ENCODE measurements around the gene LIPJ.

LIPJ gene

GRCh38 chr10:88594482-88594881, 7.9 kb downstream of the LIPJ start:
- DNase-seq (ENCODE audit: low read depth, low spot score), result no peak

DNA sequence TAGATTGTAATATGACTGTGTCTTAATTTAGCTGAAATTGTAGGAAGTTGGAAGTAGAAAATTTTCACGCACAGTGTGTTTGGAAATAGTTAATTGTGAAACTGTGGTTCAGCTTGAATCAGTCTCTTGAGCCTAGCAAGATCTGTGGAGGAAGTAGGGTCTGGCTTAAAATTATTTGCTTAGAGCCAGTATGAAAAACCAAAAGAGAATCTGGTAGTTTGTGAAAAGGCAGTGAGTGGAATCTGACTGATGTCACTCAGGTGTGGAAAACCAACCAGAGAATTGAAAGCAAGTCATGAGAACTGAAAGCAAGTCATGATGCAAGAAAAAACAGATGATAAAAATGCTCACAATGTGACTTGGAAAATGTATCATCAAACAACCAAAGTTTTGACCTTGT, 11.5 kb downstream of the LIPJ start:
- no peak for DNase-seq (ENCODE audit: low read depth, low spot score)

DNA sequence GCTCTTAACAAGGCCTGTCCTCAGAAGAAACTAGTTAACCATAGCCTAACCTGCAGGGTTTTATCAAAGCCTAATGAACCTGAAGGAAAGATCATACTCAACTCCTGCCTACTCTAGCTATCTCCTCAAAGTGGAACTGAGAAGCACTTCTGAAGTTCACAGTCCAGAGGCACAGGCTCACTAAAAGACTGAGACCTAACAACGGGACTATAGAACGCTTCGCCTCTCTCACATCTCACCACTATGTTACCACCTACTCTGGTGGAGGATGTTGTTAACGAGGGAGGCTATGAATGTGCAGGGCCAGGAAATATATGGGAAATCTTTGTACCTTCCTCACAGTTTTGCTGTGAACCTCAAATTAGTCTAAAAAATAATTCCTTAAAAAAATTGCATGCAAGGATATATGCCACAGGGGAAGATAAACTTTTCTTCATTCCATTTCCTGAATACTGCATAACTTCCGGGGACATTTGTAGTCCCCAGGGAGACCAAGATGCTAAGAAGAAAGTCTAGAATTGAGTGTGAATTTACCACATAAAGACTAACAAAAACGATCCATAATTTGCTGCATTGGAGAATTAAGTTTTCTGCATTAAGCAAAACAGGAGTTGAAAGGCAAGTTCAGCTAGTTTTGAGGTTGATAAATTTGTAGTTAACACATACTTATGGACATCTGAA, 21.6 kb downstream of the LIPJ start:
- no peak for DNase-seq (ENCODE audit: low read depth, low spot score)

GRCh38 chr10:88608780-88609179, 22.2 kb downstream of the LIPJ start:
- peak; percentile 7 for DNase-seq (ENCODE audit: low read depth, low spot score)

- DNase-seq (ENCODE audit: low read depth, low spot score), result no peak
Observed at GRCh38 chr10:88616250-88616977, 29.9 kb downstream of the LIPJ start.

- DNase-seq (ENCODE audit: low read depth, low spot score), result no peak
Observed at GRCh38 chr10:88617772-88618300, 31.3 kb downstream of the LIPJ start.

DNA sequence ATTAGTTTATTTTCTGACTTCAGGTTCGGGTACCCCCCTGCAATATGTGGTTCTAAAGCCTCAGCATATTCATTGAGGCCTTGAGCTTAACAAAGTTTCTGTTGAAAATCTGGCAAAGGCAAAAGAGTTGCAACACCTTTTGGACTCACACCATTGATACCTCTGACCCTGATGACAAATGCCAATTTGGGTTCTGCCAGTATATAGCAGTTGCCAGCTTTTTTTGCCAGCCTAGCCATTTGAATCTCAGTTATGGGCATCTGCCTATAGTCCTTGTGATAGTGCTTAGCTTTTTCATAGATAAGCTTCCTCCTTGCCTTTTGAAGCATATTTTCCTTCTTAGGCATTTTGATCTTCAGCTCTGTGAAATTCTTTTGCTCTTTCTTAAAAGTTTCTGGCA, 31.9 kb downstream of the LIPJ start:
- no peak for DNase-seq (ENCODE audit: low read depth, low spot score)

GRCh38 chr10:88620441-88620840, 33.9 kb downstream of the LIPJ start:
- no peak for DNase-seq (ENCODE audit: low read depth, low spot score)

DNA sequence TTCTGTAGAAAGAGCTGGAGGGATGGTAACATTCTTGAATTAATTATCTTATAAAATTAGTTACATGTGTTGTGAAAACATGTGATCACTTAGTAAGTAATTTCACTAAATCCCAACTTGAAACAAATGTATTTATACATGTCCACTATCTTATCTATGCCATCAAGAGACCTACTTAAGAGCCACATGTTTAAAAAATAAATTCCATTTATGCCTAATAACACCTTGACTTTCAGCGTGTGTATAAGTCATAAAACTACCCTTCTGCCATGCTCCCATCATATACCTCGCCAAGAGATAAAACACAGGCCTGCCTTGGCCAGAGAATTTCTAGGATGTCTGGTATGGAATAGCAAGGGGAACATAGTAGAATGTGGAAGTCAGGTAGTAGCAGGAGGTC, 37.3 kb downstream of the LIPJ start:
- no peak for DNase-seq (ENCODE audit: low read depth, low spot score)

- no peak for DNase-seq (ENCODE audit: low read depth, low spot score)
Observed at GRCh38 chr10:88624840-88625239, 38.3 kb downstream of the LIPJ start.

DNA sequence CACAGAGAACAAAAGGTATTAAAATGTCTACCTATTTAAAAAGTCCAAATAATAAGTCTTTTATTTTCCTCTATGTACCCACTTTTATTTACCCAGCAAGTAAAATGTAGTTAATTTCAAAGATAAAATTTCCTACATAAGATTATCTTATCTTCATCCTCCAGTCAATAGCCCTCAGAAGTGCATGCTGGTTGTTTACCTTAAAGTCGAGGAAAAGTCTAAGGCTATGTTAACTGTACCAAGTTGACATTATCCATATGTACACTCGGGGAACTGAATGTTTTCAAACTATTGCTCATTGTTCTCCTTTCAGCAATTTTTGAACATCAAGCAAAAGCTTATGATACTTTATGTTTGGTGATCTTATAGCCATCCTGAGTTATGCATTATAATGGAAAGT, 53.6 kb downstream of the LIPJ start:
- DNase-seq (ENCODE audit: low read depth, low spot score), result no peak

DNA sequence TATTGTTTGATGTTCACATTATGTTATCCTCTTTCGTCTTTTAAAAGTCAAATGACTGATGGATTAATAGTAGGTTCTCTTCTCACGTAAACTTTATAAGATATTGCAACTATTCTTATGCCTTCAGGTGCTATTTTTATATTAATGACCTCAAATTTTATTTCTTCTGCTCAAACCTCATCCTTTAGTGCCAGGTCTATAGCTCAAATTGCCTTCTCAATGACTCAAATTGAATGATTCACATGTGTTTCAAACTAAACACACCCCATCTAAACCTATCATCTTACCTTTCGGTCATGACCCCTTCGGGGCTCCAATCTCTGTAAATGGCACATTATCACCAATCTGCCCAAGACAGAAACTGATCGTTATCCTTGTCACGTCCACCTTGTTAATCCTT, 55.6 kb downstream of the LIPJ start:
- DNase-seq (ENCODE audit: low read depth, low spot score), result no peak

- DNase-seq (ENCODE audit: low read depth, low spot score), result no peak
Observed at GRCh38 chr10:88642963-88643362, 56.4 kb downstream of the LIPJ start.

DNA sequence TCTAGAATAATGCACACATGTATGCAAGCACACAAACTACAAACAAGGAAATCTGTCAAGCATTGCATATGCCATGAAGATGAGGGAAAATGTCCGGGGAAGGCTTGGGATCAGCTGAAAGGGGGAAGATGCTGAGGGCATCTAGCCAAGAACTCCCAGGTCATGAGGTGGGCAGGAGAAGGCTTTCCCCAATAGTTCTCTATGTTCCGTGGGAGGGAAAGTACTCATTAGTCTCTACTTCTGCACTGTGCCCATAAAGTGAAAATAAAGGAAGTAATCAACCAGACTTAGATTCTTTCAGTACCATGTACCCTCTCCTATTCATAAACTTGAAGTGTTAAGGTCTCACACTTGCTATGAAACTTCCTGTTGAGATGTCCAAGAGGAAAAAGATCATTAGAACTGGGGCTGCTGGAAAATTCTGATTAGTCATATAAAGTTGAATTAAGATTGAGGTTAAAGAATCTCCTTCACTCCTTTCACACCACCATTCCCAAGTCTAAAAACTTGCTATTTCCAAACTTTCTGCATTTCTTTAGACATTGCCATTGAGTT, 60.6 kb downstream of the LIPJ start:
- DNase-seq (ENCODE audit: low read depth, low spot score), result no peak

DNA sequence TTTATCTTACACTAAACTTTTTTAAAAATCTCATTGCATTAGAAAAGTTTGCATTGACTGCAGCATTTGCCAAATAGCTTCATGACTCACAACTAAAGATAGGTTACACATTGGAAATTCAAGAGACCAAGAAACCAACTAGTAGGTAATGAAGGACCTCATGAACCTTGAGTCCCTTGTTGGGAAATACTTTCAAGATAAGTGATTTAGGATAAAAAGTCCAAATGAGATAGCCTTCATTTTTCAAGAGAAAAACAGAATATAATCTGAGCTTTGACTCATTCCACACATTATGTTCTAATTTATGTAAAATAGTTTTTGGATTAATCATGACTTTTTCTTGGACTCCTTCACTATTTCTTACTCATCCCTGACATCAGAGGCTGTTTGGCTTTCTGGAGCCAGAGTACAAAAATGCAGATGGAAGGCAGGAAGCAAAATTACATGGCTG, 64.6 kb downstream of the LIPJ start:
- no peak for DNase-seq (ENCODE audit: low read depth, low spot score)

DNA sequence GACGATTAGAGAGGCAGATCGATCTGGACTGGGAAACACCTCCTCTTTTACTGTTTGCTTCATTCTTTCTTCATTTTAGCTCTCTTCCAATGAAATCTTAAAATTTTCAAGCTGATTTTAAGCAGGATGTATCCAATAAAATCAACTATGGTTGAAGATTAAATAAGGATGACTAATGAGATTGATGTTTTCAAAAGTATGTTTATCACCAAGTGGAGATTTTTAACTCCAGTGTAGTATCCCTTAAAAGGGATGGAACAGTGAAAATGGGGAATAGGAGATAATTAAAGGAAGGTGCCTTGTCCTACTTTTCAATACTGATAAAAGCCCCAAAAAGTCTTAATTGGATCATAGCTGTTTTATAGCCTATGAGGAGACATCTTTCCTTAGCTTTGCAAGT, 66.1 kb downstream of the LIPJ start:
- no peak for DNase-seq (ENCODE audit: low read depth, low spot score)

Measured in smooth muscle cell of the brain vasculature (primary cell).